Activated T-cell treated with anti-CD3 and anti-CD28 coated beads, Interleukin-2, amount 50 U/mL, for 24 hours (primary cell): ENCODE results near the gene AFF1.

ENCODE experiments used
- DNase-seq: peaks from one replicate; pipeline ENCODE4 v3.0.0-alpha.2; 2020
- H3K27ac Mint-ChIP-seq: 2 replicates; pipeline ENCODE4 v1.8.0; 2020; ENCODE audit warnings: mild to moderate bottlenecking, mixed read lengths
- H3K27me3 Mint-ChIP-seq: 2 replicates; pipeline ENCODE4 v1.8.0; 2020; ENCODE audit warnings: mixed read lengths
- H3K36me3 Mint-ChIP-seq: 2 replicates; pipeline ENCODE4 v1.8.0; 2020; ENCODE audit warnings: low read depth, mixed read lengths
- H3K4me1 Mint-ChIP-seq: 2 replicates; pipeline ENCODE4 v1.8.0; 2020; ENCODE audit warnings: low read depth, mixed read lengths
- H3K4me3 Mint-ChIP-seq: 2 replicates; pipeline ENCODE4 v1.8.0; 2020; ENCODE audit warnings: mild to moderate bottlenecking, moderate library complexity, mixed read lengths
- H3K9me3 Mint-ChIP-seq: 2 replicates; pipeline ENCODE4 v1.8.0; 2020; ENCODE audit warnings: mixed read lengths

The AFF1 gene

DNA sequence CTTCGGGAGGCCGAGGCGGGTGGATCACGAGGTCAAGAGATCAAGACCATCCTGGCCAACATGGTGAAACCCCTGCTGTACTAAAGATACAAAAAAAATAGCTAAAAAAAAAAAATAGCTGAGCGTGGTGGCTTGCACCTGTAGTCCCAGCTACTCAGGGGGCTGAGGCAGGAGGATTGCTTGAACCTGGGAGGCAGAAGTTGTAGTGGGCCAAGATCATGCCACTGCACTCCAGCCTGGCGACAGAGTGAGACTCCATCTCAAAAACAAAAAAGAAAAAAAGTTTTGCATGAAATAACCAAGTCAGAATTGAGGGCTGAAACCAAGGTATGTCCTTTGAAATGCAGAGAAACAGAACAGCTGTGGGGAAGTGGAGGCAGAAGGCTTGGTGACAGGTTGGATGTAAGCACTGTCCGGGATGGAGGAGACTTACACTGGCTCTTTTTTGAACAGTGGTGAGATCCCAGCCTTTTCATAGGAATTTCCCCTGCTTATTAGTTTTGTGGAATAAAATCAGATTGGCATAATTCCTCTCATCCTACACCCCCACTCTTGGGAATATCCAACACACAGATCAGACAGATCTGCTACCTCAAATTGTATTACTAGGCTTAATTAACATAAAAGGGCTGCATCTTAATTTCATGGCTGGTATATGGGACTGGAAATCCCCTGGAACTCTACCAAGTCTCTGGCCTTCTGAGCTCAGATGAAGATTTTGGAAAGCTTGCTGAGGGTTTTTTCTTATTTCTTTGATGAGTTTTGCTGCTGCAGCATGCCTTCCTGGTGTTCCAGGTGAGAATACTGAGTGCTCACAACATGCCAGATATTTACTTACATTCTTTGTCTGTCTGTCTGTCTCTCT, 23.8 kb upstream of the AFF1 start:
- no peaks in the 10 kb centered on the region for H3K9me3 Mint-ChIP-seq
- H3K27me3 Mint-ChIP-seq = no peaks in the 10 kb centered on the region
- DNase-seq = no peak
- no peaks in the 10 kb centered on the region for H3K36me3 Mint-ChIP-seq
- no peak overlapping the region for H3K4me3 Mint-ChIP-seq
- H3K27ac Mint-ChIP-seq = no peak overlapping the region
- H3K4me1 Mint-ChIP-seq = peaks cover 20% of the 10 kb centered on the region

DNA sequence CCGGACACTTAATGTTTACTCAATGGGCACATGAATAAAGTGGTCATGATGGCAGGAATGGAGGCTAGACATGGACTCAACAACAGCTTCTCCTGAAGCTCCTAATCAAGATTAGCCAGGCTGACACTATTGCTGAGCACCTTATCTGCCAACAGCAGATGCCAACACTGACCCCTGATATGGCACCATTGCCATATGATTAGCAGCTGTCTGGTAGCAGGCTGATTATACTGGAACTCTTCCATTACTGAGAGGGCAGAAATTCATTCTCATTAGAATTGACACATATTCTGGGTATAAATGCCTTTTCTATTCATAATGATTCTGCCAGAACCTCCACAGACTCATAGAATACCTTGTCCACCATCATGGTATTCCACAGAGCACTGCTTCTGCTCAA, 18.4 kb upstream of the AFF1 start:
- H3K4me1 Mint-ChIP-seq = peaks cover 2% of the 10 kb centered on the region
- DNase-seq = no peak
- H3K4me3 Mint-ChIP-seq = no peak overlapping the region
- H3K27me3 Mint-ChIP-seq = no peaks in the 10 kb centered on the region
- no peaks in the 10 kb centered on the region for H3K36me3 Mint-ChIP-seq
- no peak overlapping the region for H3K27ac Mint-ChIP-seq
- H3K9me3 Mint-ChIP-seq = no peaks in the 10 kb centered on the region

DNA sequence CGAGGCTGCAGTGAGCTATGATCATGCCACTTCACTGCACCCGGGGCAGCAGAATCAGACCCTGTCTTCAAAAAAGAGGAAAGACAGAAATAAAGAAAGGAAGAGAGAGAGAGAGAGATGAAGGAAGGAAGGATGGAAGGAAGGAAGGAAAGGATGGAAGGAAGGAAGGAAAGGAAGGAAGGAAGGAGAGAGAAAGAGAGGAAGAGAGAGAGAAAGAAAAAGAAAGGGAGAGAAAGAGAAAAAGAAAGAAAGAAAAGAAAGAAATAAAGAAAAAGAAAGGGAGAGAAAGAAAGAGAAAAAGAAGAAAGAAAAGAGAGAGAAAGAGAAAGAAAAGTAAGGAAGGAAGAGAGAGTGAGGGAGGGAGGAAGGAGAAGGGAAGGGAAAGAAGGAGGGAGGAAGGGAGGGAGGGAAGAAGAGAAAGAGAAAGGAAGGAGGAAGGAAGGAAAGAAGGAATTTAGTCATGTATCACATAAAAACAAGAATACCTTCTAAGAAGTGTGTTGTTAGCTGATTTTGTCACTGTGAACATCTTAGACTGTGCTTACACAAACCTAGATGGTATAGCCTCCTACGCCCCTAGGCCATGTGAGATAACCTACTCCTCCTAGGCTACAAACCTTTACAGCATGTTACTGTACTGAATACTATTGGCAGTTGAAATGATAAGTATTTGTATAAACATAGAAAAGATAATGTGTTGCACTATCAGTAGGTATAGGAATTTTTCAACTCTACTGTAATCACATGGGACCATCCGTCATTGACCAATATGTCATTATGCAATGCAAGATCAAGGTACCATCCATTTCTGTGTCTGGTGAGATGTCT, 17.4 kb upstream of the AFF1 start:
- Mint-ChIP-seq H3K27ac (no peak overlapping the region), H3K36me3 (no peaks in the 10 kb centered on the region), H3K27me3 (no peaks in the 10 kb centered on the region), H3K4me1 (peaks cover under 1% of the 10 kb centered on the region), H3K4me3 (no peak overlapping the region), H3K9me3 (no peaks in the 10 kb centered on the region)
- DNase-seq = no peak

DNA sequence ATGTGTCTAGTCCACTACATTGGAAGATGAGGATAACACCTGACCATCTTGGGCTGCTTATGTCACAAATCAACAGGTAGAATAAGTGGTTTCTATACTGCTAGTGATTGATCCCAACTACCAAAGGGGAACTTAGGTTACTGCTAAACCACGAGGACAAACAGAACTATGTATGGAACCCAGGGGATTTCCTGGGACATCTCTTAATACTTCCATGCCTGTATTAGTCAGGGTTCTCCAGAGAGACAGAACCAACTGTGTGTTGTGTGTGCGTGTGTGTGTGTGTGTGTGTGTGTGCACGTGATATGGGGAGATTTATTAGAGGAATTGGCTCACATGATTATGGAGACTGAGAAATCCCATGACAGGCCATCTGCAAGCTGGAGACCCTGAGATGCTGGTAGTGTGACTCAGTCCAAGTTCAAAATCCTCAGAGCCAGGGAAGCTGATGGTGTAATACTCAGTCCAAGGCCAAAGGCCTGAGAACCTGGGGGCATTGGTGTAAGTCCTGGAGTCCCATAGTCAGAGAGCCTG, 16.2 kb upstream of the AFF1 start:
- no peak for DNase-seq
- H3K27ac Mint-ChIP-seq = no peak overlapping the region

DNA sequence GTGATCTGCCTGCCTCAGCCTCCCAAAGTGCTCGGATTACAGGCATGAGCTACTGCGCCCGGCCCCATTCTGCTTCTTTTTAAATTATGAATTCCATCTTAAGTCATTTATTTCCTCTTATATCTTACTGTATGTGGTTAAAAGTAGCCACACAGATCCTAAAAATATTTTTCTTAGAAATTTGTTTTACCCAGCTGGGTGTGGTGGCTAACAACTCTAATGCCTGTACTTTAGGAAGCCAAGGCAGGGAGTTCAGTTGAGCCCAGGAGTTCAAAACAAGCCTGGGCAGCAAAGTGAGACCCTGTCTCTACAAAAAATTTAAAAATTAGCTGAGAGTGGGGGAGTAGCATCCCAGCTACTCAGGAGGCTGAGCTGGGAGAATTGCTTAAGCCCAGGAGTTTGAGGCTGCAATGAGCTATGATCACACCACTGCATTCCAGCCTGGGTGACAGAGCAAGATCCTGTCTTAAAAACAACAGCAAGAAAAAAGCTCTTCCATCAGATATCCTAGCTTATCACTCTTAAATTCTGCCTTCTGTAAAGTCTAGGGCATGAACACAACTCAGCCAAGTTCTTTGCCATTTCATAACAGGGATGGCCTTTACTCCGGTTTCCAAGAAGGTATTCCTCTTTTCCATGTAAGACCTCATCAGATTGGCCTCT, 15.1 kb upstream of the AFF1 start:
- Mint-ChIP-seq H3K36me3 (no peaks in the 10 kb centered on the region), H3K27ac (no peak overlapping the region), H3K9me3 (no peaks in the 10 kb centered on the region), H3K4me1 (peaks cover 2% of the 10 kb centered on the region), H3K27me3 (no peaks in the 10 kb centered on the region), H3K4me3 (no peak overlapping the region)
- DNase-seq = no peak

More for the DNA sequence above, 16.2 kb upstream of the AFF1 start:
- Mint-ChIP-seq H3K9me3 (no peaks in the 10 kb centered on the region), H3K4me1 (peaks cover 2% of the 10 kb centered on the region), H3K4me3 (no peak overlapping the region), H3K36me3 (no peaks in the 10 kb centered on the region), H3K27me3 (no peaks in the 10 kb centered on the region)

DNA sequence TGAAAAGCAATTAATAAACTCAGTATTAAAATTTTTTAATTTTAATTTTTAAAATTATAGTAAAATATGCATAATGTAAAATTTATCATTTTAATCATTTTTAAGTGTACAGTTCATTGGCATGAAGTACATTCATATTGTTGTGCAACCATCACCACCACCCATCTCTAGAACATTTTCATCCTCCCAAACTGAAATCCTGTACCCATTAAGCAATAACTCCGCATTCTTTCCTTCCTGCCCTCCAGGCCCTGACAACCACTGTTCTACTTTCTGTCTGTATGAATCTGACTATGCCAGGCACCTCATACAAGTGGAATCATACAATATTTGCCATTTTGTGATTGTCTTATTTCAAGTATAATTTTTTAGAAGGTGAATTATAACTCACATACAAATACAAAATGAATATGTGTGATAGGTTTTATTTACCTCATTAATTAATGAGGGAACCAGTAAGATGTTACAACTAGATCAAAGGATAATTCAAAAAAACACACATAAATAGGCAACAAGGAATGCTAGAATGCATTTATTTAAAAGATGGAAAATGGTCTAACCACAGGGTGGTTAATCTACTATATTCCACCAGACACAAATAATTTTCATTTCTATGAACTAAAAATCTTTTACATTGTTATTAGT, 13.1 kb upstream of the AFF1 start:
- no peak for DNase-seq
- Mint-ChIP-seq H3K27ac (no peak overlapping the region), H3K4me1 (peaks cover 2% of the 10 kb centered on the region), H3K4me3 (no peak overlapping the region), H3K27me3 (no peaks in the 10 kb centered on the region), H3K36me3 (no peaks in the 10 kb centered on the region), H3K9me3 (no peaks in the 10 kb centered on the region)

DNA sequence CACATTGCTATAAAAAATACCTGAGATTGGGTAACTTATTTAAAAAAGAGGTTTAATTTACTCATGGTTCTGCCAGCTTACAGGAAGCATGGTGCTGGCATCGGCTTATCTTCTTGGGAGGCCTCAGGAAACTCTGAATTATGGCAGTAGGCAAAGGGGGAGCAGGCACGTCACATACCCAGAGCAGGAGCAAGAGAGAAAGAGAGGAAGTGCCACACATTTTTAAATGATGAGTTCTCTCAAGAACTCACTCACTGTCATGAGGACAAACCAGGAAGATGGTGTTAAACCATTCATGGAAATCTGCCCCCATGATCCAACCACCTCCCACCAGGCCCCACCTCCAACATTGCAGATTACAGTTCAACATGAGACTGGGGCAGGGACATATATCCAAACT, 10.0 kb upstream of the AFF1 start:
- peaks cover 22% of the 10 kb centered on the region for H3K4me1 Mint-ChIP-seq
- no peaks in the 10 kb centered on the region for H3K9me3 Mint-ChIP-seq
- peaks cover under 1% of the 10 kb centered on the region for H3K36me3 Mint-ChIP-seq
- H3K27ac Mint-ChIP-seq = no peak overlapping the region
- no peak overlapping the region for H3K4me3 Mint-ChIP-seq
- H3K27me3 Mint-ChIP-seq = no peaks in the 10 kb centered on the region
- no peak for DNase-seq

DNA sequence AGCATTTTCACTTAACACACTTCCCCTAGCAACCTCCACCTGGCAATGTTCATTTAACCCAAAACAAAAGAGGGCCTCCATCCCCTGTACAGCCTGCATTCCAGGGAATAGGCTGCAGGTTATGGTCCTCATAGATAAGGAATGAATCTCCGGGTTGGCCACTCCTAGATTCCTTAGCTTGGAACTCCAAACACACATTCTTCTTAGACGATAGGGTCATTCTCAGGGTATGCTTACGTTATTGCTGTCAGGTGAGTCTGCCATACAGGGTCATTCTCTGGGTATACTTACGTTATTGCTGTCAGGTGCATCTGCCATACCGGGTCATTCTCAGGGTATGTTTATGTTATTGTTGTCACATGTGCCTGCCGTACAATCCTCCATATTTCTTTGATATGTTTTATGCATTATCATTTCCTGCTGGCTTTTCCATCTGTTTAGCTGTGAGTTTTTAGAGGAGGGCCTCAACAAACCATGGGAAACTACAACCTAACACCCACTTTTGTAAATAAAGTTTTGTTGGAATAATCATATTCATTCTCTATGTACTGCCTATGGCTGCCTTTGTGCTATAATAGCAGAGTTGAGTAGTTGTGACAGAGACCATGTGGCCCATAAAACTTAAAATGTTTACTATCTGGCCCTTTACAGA, 8.2 kb upstream of the AFF1 start:
- no peak overlapping the region for H3K4me3 Mint-ChIP-seq
- peaks cover 22% of the 10 kb centered on the region for H3K4me1 Mint-ChIP-seq
- H3K27me3 Mint-ChIP-seq = no peaks in the 10 kb centered on the region
- peaks cover 5% of the 10 kb centered on the region for H3K36me3 Mint-ChIP-seq
- no peaks in the 10 kb centered on the region for H3K9me3 Mint-ChIP-seq
- no peak for DNase-seq
- H3K27ac Mint-ChIP-seq = no peak overlapping the region

DNA sequence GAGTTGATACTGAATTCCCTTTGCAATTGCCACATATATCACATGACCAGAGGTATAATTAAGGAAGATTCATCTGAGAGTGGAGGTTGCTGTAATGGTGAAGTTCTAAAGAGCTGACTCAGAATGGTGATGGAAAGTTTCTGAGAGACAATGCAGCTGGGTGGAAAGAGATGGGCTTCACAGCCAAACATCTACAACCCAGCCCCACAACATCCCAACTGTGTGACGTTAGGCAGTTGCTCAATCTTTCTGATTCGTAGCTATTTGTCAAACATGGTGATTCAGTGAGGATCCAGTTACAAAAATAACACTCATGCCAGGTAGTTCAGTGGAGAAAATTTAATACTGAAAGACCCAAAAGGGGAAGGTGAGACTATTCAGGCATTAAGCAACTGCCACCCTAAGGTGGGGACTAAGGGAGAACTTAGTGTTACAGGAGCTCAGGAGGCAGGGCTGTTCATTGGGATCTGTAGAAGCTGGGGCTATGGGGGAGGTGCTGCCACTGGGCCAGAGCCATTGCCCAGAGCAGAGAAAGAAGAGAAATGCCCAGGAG, 6.9 kb upstream of the AFF1 start:
- Mint-ChIP-seq H3K9me3 (no peaks in the 10 kb centered on the region), H3K4me3 (no peak overlapping the region), H3K27ac (peak overlapping the region; percentile 87), H3K36me3 (peaks cover 5% of the 10 kb centered on the region), H3K27me3 (no peaks in the 10 kb centered on the region), H3K4me1 (peaks cover 21% of the 10 kb centered on the region)
- DNase-seq = no peak

DNA sequence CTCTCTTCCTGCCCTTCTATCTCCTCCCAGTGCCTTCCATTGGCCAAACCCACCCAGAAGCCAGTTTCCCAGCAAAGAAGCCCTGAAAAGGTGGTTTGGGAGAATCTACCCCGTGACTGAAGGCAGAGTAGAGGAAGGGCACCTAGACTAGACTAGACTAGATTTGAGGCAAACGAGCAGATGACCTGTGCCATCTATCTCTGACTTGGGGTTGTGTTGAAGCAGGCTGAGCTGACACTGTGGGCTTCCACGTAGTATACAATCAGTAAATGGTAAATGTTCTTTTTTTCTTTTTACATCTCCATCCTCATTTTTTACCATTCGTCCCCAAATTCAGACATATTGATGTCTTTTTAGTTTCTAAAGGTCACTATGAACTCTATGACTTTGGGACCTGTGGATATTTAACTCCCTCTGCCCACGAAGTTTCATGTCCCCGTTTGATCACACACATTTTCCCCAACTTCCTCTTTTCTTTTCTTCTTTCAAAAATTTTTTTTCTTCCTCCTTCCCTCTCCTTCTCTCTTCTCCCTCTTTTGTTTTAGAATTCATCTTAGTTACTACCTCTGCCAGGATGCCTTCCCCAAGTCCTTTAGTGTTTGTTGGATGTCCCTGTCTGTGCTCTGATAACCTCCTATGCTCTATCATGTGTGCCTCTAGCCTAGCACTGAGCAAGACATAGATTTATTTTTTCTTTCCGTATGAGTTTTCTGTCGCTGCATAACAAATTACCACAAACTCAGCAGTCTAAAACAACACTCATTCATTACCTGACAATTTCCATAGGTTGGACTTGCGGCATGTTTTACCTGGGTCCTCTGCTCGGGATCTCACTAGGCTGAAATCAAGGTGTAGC, 6.2 kb upstream of the AFF1 start:
- Mint-ChIP-seq H3K4me3 (no peak overlapping the region), H3K4me1 (peaks cover 25% of the 10 kb centered on the region), H3K36me3 (peaks cover 5% of the 10 kb centered on the region), H3K9me3 (no peaks in the 10 kb centered on the region), H3K27ac (peak overlapping the region; percentile 87), H3K27me3 (no peaks in the 10 kb centered on the region)
- no peak for DNase-seq

DNA sequence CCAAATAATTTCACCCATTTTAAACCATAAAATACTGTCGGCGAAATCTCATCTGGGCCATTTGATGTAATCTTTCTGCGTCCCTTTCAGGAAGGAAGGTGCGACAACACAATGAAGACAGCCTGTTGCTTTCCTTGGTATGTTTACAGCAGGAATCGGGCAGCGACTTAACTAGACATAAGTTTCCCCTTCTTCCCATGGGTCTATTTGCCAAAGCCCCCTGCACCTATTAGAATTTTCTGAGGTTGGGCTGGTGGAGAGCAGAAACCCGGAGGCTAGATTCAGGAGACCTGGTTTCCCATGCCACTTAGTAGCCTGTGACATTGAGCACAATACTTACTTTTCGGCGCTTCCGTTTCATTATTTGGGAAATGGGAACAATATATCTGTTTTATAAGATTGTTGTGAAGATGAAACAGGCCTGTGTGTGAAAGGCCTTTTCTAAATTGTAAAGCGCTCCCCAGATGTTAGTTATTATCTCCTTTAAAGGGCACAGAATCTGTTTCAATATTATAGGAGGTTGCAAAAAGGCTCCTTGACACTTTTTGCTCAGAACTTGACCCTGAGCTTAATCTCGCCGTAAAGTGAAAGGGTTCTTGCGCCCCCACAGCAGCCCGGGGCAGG, 552 bp upstream of the AFF1 start:
- H3K27me3 Mint-ChIP-seq = no peaks in the 10 kb centered on the region
- H3K27ac Mint-ChIP-seq = peak overlapping the region; percentile 90
- DNase-seq = peak; percentile 37
- H3K4me3 Mint-ChIP-seq = peak overlapping the region; percentile 84
- H3K9me3 Mint-ChIP-seq = no peaks in the 10 kb centered on the region
- peaks cover 42% of the 10 kb centered on the region for H3K4me1 Mint-ChIP-seq
- peaks cover 19% of the 10 kb centered on the region for H3K36me3 Mint-ChIP-seq

DNA sequence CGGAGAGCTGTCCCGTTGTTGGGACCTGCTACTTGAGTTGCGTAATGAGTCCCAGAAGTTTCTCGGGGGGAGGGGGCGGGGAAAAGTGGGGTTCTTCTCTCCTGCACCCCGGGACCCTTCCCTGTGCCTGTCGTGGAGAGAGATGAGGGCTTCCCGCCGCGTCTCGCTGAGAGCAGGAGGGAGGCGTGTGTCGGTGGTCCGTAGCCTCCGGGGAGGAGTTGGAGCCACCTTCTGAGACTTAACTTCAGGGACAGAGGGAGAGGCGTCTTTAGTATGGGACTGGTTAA, 698 bp downstream of the AFF1 start:
- H3K27ac Mint-ChIP-seq = peak overlapping the region; percentile 96
- H3K27me3 Mint-ChIP-seq = no peaks in the 10 kb centered on the region
- peaks cover 55% of the 10 kb centered on the region for H3K4me1 Mint-ChIP-seq
- DNase-seq = no peak
- peak overlapping the region; percentile 82 for H3K4me3 Mint-ChIP-seq
- peaks cover 14% of the 10 kb centered on the region for H3K36me3 Mint-ChIP-seq
- no peaks in the 10 kb centered on the region for H3K9me3 Mint-ChIP-seq
